OCI-LY7 (cell line): ENCODE results near the gene PLCB1.

Experiments used
- CTCF ChIP-seq: fragments of 200-600 bp; sonication (generic); conservative IDR thresholded peaks from 2 replicates; pipeline ENCODE4 v1.5.1; 2014; ENCODE audit warnings: mild to moderate bottlenecking, antibody characterized with exemption, low read length, moderate library complexity, mixed read lengths
- EZH2phosphoT487 ChIP-seq: fragments of 200-600 bp; sonication (generic); IDR thresholded peaks from 2 replicates; pipeline ENCODE4 v1.6.1; 2018; ENCODE audit warnings: low read depth, borderline replicate concordance, mild to moderate bottlenecking, mixed run types, antibody characterized with exemption, low read length, moderate library complexity, mixed read lengths

GRCh38 chr20:8132484-8133309, 631 bp downstream of the PLCB1 start:
- TF ChIP-seq CTCF = no peak
- TF ChIP-seq EZH2phosphoT487 = no peak
